ENCODE data around the gene TXLNB. TPM values are rescaled to one million over a fixed set of nuclear protein-coding genes. Genes with fewer than 3 reads are reported as not detected.
A peak's percentile ranks its signal among the peaks of the same experiment; 100 is the strongest.

Gene TXLNB
- polyA plus RNA-seq, 2 of the 4 experiments (the other 2 are of a cell fraction): not detected

DNA sequence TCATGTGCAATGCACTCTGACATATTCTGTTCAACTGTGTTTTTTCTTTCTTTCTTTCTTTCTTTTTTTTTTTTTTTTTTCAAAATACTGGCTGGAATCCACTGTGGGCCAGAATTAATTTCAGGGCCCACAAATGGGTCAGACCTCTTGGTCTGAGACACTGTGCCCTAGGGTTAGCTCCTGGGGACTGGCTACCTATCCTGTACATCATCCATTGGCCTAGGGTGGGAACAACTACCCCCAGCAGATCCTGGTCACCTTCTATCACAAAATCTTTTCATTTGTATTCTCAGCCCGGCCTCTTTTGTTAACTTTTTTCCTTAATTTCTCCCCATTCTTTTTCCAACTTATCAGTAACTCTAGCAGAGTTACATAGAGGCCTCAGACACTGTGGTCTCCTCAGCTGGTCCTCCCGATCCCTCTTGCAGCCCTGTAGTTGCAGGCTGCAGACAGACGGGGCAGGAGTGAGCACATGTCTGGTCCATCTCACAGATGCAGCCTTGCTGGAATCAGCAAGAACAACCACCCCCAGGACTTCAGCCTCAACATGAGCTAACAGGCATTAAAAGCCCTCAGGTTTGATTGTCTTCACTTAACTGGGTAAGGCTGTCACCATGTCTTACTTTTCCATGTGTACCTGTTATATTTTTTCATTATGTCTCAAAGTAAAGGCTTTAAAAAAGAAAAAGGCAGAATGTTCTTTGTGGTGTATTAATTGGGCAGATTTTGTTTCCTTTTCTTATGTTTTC is 41.3 kb downstream of the TXLNB start:
- ChIA-PET CTCF (interaction anchor here (0.6 to 1.1 kb wide), 2 partner anchors 9 kb away, joined by 3 to 4 read pairs; no protein-coding TSS in a partner anchor), POLR2A (no interaction called here)
- Histone ChIP-seq H3K4me3 (no peak overlapping the region), H3K4me1 (no peaks in the 10 kb centered on the region), H3K4me2 (no peak overlapping the region), H3K9me3 (no peaks in the 10 kb centered on the region), H3K27ac (no peak overlapping the region)
- DNase-seq (ENCODE audit: low read depth in 1 of 2, low spot score in 1 of 2): peak; percentile 40 to 53
- ATAC-seq: peak; percentile 95 to 97
- WGBS (ENCODE audit: missing lambda C conversion rate): 12% methylated on average over 3 of the region's 3 CpGs
- FAIRE-seq: no peak
- TF ChIP-seq, protein P1, sequence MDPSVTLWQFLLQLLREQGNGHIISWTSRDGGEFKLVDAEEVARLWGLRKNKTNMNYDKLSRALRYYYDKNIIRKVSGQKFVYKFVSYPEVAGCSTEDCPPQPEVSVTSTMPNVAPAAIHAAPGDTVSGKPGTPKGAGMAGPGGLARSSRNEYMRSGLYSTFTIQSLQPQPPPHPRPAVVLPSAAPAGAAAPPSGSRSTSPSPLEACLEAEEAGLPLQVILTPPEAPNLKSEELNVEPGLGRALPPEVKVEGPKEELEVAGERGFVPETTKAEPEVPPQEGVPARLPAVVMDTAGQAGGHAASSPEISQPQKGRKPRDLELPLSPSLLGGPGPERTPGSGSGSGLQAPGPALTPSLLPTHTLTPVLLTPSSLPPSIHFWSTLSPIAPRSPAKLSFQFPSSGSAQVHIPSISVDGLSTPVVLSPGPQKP (IDR thresholded peaks at IDR 0.05; ENCODE audit: low read depth, low read length): no peak
- TF ChIP-seq BHLHE40 (IDR thresholded peaks at IDR 0.05; ENCODE audit: low read depth, low read length) (no peak), HES2 (IDR thresholded peaks at IDR 0.05) (no peak), RAD21 (conservative IDR thresholded peaks at IDR 0.05 in 1 of 2, IDR thresholded peaks at IDR 0.05 in 1 of 2) (peak in 1 of 2 experiments; percentile 19; a peak in 2 of 5 replicates), CTCF (IDR thresholded peaks at IDR 0.05) (peak; percentile 20; the same call in 1 of the 3 replicates), JUN (IDR thresholded peaks at IDR 0.05) (no peak), RNF2 (IDR thresholded peaks at IDR 0.05; ENCODE audit: borderline replicate concordance, low read depth) (no peak)

DNA sequence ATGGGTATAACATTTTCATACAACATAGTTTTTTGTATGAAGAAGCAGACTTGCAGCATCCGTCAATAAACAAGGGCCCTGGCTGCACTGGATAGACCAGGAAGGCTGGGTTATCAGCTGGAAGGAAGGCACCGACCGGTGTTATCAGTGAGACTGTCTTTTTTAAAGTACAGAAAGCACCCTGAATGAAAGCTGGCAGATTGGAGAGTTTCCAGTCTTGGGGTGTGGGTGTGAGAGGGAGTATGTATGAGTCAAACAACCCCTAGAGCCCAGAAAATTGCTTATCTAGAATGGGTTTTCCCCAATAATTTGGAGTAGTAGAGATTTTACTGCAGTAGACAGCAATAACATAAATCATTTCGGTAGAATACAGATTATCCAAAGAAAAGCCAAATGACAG is 42.4 kb downstream of the TXLNB start:
- H3K4me2 ChIP-seq: no peak overlapping the region
- FAIRE-seq: no peak
- ChIA-PET CTCF (interaction anchor here (1.1 kb wide), 1 partner anchor 10 kb away, joined by 4 read pairs; no protein-coding TSS in a partner anchor), POLR2A (no interaction called here)
- no peak overlapping the region for H3K4me3 ChIP-seq
- H3K27ac ChIP-seq: no peak overlapping the region
- 82% methylated on average over 4 of the region's 4 CpGs for WGBS (ENCODE audit: missing lambda C conversion rate)
- DNase-seq (ENCODE audit: low read depth in 1 of 2, low spot score in 1 of 2): no peak
- no peaks in the 10 kb centered on the region for H3K9me3 ChIP-seq
- no peak for ATAC-seq
- no peaks in the 10 kb centered on the region for H3K4me1 ChIP-seq
- TF ChIP-seq RCOR1 (IDR thresholded peaks at IDR 0.05; ENCODE audit: low read depth, low read length) (no peak), CBX8 (IDR thresholded peaks at IDR 0.05) (no peak), FOSB (CRISPR knock-in tag; IDR thresholded peaks at IDR 0.05) (no peak), TP53 (CRISPR knock-in tag; IDR thresholded peaks at IDR 0.05) (no peak), RFX5 (IDR thresholded peaks at IDR 0.05) (no peak), BHLHE40 (IDR thresholded peaks at IDR 0.05; ENCODE audit: low read depth, low read length) (no peak), EP300 (IDR thresholded peaks at IDR 0.05) (no peak)
- TF ChIP-seq, protein P2, sequence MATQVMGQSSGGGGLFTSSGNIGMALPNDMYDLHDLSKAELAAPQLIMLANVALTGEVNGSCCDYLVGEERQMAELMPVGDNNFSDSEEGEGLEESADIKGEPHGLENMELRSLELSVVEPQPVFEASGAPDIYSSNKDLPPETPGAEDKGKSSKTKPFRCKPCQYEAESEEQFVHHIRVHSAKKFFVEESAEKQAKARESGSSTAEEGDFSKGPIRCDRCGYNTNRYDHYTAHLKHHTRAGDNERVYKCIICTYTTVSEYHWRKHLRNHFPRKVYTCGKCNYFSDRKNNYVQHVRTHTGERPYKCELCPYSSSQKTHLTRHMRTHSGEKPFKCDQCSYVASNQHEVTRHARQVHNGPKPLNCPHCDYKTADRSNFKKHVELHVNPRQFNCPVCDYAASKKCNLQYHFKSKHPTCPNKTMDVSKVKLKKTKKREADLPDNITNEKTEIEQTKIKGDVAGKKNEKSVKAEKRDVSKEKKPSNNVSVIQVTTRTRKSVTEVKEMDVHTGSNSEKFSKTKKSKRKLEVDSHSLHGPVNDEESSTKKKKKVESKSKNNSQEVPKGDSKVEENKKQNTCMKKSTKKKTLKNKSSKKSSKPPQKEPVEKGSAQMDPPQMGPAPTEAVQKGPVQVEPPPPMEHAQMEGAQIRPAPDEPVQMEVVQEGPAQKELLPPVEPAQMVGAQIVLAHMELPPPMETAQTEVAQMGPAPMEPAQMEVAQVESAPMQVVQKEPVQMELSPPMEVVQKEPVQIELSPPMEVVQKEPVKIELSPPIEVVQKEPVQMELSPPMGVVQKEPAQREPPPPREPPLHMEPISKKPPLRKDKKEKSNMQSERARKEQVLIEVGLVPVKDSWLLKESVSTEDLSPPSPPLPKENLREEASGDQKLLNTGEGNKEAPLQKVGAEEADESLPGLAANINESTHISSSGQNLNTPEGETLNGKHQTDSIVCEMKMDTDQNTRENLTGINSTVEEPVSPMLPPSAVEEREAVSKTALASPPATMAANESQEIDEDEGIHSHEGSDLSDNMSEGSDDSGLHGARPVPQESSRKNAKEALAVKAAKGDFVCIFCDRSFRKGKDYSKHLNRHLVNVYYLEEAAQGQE (IDR thresholded peaks at IDR 0.05): no peak

GRCh38 chr6:139248911-139249310 is 42.9 kb downstream of the TXLNB start:
- POLR2A ChIA-PET: no interaction called here

More at GRCh38 chr6:139248911-139249310, 42.9 kb downstream of the TXLNB start:
- DNase-seq (ENCODE audit: low read depth in 1 of 2, low spot score in 1 of 2) (no peak), ATAC-seq (no peak), FAIRE-seq (no peak)
- H3K4me1 ChIP-seq: no peaks in the 10 kb centered on the region
- H3K4me3 ChIP-seq: no peak overlapping the region
- WGBS (ENCODE audit: missing lambda C conversion rate): 66% methylated on average over 3 of the region's 3 CpGs
- H3K4me2 ChIP-seq: no peak overlapping the region
- H3K9me3 ChIP-seq: no peaks in the 10 kb centered on the region
- TF ChIP-seq CHD2 (IDR thresholded peaks at IDR 0.05; ENCODE audit: low read length, partially characterized antibody) (no peak), KDM5A (IDR thresholded peaks at IDR 0.05) (no peak)
- CTCF ChIA-PET: no interaction called here
- no peak overlapping the region for H3K27ac ChIP-seq

Data from A549 (cell line).